ENCODE results near the gene CYP11A1.
A peak's percentile ranks its signal among the peaks of the same experiment; 100 is the strongest.
"Not testable (repeated sequence)": the region's sequence is repeated elsewhere in the genome, so short reads cannot be mapped to it uniquely, and the experiment has no call there.

CYP11A1 gene

DNA sequence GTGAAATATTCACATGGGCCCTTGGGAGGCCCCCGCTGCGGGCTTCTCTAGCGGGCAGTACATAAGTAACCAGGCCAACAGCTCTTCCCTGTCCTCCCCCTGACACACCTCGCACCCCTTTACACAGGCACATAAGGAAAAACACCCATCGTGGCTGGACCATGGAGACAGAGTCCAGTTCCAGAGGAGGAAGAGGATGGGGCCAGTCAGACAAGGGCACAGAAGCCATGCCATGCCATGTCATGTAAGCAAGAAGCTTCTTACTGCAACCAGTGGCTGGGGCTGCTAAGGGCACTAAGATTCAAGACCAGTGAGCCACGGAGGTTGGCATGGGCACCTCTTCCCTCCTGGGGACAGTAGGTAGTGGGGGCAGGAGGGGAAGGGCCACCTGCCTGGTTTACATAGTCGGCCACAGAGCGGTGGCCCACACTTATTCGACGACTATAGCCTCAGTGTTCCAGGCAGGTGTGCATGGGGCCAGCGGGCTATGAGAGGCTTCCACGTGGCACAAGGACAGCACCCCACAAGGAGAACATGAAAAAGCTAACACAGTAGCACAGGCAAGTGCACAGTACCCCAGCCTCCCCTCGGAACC lies 5.7 kb upstream of the CYP11A1 start:
- DNase-seq, result no peak

GRCh38 chr15:74370471-74370870 lies 3.0 kb upstream of the CYP11A1 start:
- no peak for DNase-seq

- DNase-seq, result no peak
Observed at GRCh38 chr15:74369756-74370155, 2.3 kb upstream of the CYP11A1 start.

- DNase-seq, result no peak
Observed at GRCh38 chr15:74369084-74369745, 1.8 kb upstream of the CYP11A1 start.

DNA sequence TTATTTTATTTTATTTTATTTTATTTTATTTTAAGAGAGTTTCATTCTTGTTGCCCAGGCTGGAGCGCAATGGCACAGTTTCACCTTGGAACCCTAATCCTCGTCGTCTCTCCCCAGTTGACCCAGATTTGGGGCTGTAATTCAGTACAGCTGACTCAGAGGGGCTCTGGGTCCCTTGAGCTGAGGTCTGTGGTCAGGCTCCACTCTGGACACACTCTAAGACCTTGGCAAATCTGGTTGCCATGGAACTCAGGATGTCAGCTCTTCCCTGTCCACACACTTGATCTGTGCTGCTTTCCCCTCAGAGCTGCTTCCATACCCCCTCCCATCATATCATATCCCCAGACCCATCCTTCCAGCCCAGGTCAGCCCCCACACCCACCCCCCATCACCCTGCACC lies 675 bp upstream of the CYP11A1 start:
- no peak for DNase-seq

- peak; percentile 52 for DNase-seq
Observed at GRCh38 chr15:74365598-74366445, 1.6 kb downstream of the CYP11A1 start.

DNA sequence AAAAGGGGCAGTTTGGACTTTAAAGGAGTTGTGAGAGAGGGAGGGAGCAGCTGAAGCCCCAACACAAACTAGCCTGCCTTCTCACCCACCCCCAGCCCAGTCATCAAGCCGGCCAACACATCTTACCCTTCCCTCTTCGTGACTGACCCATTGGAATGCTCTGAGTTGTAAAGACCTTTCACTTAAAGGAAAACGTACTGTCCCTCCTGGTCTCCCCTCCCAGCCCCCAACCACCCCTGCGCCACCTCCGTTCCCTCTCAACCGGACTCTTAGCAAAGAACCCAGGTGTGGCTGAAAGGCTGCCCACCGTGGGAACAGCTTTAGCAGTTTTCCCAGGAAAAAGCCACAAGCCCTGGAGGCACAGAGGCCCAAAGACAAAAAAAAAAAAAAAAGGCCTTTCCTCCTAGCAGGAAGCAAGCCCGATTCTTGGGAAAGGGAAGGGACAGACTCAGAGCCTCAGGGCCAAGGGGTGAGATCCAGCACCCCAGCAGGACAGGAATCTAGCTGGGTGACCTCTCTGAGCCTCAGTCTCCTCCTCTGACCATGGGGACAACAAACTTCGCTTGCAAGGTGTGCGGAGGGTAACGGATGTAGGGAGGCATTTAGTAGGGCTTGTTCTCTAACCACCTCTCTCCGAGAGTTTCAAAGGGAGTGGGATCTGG lies 2.4 kb downstream of the CYP11A1 start:
- no peak for DNase-seq

DNA sequence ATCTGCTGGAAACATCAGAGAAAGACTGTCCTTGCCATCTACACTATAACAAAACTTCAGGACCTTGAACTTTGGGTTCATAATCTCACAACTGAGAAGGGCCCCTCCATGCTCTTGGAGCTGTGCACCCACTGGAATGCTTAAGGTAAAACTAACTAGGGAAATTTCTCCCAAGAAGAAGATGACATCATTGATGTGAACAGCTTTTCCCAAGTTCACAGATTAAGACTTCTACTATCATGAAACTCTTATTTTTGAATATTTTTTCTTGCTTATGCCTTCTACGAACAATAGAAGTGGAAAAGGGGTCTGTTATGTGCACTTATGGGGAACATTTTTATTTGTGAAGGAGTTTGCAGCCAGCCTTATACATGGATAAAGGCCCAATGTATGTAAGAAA lies 5.0 kb downstream of the CYP11A1 start:
- no peak for DNase-seq

- not testable (repeated sequence) for DNase-seq
Observed at GRCh38 chr15:74360855-74361254, 6.6 kb downstream of the CYP11A1 start.

DNA sequence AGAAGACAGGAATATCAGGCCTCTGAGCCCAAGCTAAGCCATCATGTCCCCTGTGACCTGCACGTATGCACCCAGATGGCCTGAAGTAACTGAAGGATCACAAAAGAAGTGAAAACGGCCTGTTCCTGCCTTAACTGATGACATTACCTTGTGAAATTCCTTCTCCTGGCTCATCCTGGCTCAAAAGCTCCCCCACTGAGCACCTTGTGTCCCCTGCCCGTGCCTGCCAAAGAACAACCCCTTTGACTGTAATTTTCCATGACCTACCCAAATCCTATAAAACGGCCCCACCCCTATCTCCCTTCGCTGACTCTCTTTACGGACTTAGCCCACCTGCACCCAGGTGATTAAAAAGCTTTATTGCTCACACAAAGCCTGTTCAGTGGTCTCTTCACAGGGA lies 8.1 kb downstream of the CYP11A1 start:
- DNase-seq, result not testable (repeated sequence)

GRCh38 chr15:74357514-74357913 lies 9.9 kb downstream of the CYP11A1 start:
- DNase-seq, result not testable (repeated sequence)

GRCh38 chr15:74356050-74356449 lies 11.4 kb downstream of the CYP11A1 start:
- DNase-seq, result not testable (repeated sequence)

GRCh38 chr15:74353992-74354391 lies 13.5 kb downstream of the CYP11A1 start:
- DNase-seq, result not testable (repeated sequence)

DNA sequence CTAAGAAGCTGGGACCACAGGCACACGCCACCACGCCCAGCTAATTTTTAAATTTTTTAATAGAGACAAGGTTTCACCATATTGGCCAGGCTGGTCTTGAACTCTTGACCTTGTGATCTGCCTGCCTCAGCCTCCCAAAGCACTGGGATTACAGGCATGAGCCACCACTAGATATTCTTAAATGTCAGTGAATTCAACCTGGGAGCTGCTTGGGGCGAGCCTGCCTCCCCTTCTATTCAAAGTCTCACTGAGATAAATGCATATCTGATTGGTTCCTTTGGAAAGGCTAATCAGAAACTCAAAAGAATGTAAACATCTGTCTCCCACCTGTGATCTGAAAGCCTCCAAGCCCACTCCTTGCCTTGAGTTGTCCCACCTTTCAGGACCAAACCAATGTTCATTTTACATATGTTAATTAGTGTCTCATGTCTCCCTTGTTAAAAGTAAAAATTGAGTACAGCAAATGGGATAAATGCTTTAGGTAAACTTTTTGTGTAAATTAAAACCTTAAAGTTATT lies 15.0 kb downstream of the CYP11A1 start:
- DNase-seq, result no peak

GRCh38 chr15:74351670-74352069 lies 15.8 kb downstream of the CYP11A1 start:
- no peak for DNase-seq

- no peak for DNase-seq
Observed at GRCh38 chr15:74350295-74351275, 16.9 kb downstream of the CYP11A1 start.

DNA sequence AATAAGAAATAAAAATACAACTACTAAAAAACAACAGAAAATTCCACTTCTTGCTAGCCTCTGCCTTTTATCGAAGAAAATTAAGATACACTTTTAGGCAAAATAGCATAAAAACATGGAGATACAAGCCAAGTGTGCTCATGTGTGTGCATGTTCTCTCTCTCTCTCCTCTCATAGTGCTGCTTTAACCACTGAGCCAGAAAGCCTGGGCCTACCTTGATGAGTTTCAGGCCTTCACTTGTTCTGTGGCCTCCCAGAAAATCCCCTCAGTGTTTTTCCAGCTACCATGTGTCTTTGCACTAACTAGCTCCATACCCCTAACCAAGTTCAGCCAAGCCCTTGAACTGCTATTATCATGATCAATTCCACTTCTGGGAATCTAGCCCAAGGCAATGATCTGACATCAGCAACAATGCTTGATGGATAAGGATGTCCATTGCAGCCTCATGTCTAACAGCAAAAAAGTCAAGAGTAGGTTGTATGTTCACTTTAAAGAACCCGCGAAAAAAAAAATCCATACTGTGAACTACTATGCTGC lies 18.1 kb downstream of the CYP11A1 start:
- no peak for DNase-seq

- no peak for DNase-seq
Observed at GRCh38 chr15:74347757-74348250, 19.6 kb downstream of the CYP11A1 start.

DNA sequence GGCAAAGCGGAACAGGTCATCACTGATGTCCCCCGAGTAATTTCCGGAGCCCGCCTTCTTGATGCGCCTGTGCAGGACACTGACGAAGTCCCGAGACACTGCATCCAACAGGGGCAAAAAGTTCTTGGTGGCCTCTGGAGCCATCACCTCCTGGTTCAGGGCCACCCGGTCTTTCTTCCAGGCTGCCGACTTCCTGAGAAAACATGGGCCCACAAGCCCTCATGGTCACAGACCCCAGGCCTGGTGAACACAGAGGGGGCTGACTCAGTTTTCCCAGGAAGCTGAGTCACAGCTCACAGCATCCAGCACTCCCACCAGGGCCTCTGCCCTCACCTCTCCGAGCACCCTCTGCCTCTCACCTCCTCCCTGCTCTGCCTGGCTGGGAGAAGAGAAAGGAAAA lies 22.4 kb downstream of the CYP11A1 start:
- peak; percentile 44 for DNase-seq

GRCh38 chr15:74343797-74344127 lies 23.7 kb downstream of the CYP11A1 start:
- DNase-seq, result no peak

GRCh38 chr15:74343127-74343796 lies 24.2 kb downstream of the CYP11A1 start:
- DNase-seq, result no peak

All from fibroblast of skin of right quadriceps (primary cell).